Measurements from ENCODE around the gene ELAVL3.

GRCh38 chr19:11479090-11479897, 1.6 kb downstream of the ELAVL3 start:
- TF ChIP-seq CTCF (IDR thresholded peaks at IDR 0.05) = no peak
- TF ChIP-seq POLR2AphosphoS5 (IDR thresholded peaks at IDR 0.05) = no peak
